BJ (cell line): ENCODE measurements around the gene PLXND1. TPM values are rescaled to one million over a fixed set of nuclear protein-coding genes. Genes with fewer than 3 reads are reported as not detected.

Experiments
- CTCF ChIA-PET: fragments of 350-600 bp; formaldehyde crosslinking; extraction: SDS; loops from one replicate; lab custom pipeline; 2021; ENCODE audit warnings: antibody characterized with exemption, inconsistent platforms; lab: Yijun Ruan, JAX
- POLR2A ChIA-PET: fragments of 300-600 bp; sonication (Branson Sonifier 250); formaldehyde crosslinking; extraction: SDS; loops from one replicate; lab custom pipeline; 2021; ENCODE audit warnings: antibody characterized with exemption; lab: Charles Lee
- DNase-seq: peaks from one replicate; pipeline ENCODE4 v3.0.0-alpha.2; 2011; ENCODE audit warnings: low read depth
- H3K27me3 ChIP-seq: 2 replicates; pipeline ENCODE4 v1.6.0; 2011; ENCODE audit warnings: low read length; ENCODE audit not compliant: control insufficient read depth, insufficient read depth
- H3K36me3 ChIP-seq: 2 replicates; pipeline ENCODE4 v1.5.1; 2011; ENCODE audit warnings: low read length; ENCODE audit not compliant: control insufficient read depth, insufficient read depth
- H3K4me3 ChIP-seq: 2 replicates; pipeline ENCODE4 v1.5.1; 2011; ENCODE audit warnings: low read depth, mild to moderate bottlenecking, control low read depth, low read length
- polyA plus RNA-seq: library from polyadenylated mRNA; depleted of rRNA; stranded (reverse); fragments of >200 nt; gene quantifications from 2 replicates; pipeline ENCODE4 v1.2.3, GENCODE V29; 2011
- TF ChIP-seq, protein P1 (sequence below): IDR thresholded peaks from 2 replicates; pipeline ENCODE4 v1.5.1; 2011; ENCODE audit warnings: low read depth, mild to moderate bottlenecking, control low read depth, inconsistent platforms, low read length, moderate library complexity; ENCODE audit not compliant: insufficient read depth

PLXND1 gene
- polyA plus RNA-seq, 1 experiment = 128 TPM

DNA sequence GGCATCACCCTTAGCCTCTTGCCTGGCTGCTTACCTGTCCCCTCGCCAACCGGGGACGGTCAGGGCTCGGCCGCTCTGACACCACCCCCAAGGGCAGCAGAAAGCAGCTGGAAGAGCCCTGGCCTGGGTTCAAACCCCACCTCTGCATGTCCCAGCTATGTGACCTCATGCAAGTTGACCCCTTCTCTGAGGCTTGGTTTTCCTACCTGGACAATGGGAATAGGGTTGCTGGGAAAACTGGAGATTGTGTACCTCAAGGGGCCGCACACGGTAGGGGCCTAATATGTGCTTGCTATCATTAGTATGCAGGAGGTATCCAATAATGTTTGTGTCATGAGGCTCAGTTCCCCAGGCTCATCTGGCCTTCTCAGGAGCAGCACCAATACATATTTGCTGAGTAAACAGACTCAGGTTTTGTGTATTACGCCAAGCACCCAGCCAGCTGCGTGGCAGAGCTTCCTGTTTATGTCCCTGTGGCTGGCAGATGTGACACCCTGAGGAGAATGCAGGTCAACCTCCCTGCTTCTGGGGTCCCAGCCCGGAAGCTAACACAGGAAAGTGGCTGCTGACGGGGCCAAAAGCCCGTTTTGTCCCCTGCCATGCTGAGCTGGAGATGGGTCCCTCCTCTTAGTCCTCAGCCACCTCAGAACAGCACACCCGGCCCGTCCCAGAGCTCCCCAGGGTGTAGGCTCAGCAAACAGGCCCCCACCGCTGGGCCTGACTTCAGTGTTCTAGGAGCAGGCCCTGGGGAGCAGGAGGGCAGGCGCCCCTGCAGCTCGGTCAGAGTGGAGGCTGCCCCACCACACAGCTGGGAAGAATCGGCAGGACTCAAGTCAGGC is 29.7 kb downstream of the PLXND1 start:
- ChIA-PET POLR2A (interaction anchor here (0.6 kb wide), 2 partner anchors 16 to 23 kb away, joined by 3 to 14 read pairs; no protein-coding TSS in a partner anchor), CTCF (interaction anchor here (0.8 to 2.4 kb wide), 6 partner anchors 10 to 87 kb away, joined by 3 to 7 read pairs (median 4); no protein-coding TSS in a partner anchor)
- DNase-seq = no peak
- Histone ChIP-seq H3K36me3 (peaks cover 33% of the 10 kb centered on the region), H3K4me3 (no peak overlapping the region), H3K27me3 (no peaks in the 10 kb centered on the region)
- TF ChIP-seq, protein P1, sequence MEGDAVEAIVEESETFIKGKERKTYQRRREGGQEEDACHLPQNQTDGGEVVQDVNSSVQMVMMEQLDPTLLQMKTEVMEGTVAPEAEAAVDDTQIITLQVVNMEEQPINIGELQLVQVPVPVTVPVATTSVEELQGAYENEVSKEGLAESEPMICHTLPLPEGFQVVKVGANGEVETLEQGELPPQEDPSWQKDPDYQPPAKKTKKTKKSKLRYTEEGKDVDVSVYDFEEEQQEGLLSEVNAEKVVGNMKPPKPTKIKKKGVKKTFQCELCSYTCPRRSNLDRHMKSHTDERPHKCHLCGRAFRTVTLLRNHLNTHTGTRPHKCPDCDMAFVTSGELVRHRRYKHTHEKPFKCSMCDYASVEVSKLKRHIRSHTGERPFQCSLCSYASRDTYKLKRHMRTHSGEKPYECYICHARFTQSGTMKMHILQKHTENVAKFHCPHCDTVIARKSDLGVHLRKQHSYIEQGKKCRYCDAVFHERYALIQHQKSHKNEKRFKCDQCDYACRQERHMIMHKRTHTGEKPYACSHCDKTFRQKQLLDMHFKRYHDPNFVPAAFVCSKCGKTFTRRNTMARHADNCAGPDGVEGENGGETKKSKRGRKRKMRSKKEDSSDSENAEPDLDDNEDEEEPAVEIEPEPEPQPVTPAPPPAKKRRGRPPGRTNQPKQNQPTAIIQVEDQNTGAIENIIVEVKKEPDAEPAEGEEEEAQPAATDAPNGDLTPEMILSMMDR = no peak

DNA sequence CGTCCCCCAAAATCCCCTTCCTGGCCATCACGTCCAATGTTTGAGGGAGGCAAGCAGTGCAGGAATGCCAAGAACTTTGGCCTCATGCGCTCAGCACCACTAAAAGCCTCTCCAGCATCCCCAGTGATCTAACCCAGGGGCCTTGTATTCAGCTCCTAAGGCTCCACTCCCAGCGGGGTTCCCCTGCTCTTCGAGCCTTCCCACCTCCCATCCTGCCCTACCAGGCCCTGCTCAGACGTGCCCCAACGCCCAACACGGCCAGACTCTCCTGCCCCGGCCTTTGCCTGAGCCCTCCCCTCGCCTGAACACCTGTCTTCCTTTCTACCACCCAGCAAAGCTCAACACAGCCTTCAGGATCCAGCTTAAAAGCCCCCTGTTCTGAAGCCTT is 30.5 kb downstream of the PLXND1 start:
- DNase-seq = no peak
- TF ChIP-seq, protein P1 = no peak
- no peak overlapping the region for H3K4me3 ChIP-seq
- H3K27me3 ChIP-seq = no peaks in the 10 kb centered on the region
- H3K36me3 ChIP-seq = peaks cover 34% of the 10 kb centered on the region
- ChIA-PET CTCF (interaction anchor here (0.8 to 2.4 kb wide), 4 partner anchors 9 to 21 kb away, joined by 3 to 6 read pairs (median 4); no protein-coding TSS in a partner anchor), POLR2A (no interaction called here)

DNA sequence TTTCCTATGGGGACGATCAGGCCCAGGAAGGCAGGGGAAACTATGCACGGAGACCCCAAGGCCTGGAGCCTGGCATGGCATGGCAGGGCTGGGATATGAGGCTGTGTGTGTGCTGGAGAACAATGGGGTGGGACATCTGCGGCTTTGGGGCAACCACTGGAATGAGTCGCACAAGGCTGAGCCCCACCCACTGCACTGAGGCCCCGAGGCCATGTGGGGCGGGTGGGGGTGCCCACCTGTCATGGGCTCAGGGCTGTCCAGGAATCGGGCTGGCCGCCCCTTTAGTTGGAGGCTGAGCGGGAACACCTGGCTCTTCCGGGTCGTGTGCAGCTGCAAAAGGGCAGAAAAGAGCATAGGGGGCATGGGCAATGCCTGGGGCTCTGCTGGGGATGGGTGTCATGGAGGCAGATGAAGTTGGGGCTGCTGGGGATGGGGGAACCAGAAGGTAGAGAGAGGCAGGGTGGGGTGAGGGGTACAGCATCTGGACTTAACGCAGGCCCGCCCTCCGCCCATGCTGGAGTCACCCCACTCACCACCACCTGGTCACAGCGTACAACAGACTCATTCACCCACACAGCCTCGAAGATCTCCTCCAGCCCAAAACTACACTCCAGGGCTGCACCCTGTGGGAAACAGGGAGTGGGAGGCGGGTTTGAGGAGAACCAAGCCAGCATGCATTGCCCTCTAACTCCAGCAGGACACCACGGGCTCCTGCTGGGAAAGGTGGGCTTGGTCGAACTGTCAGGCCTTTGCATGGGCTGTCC is 31.1 kb downstream of the PLXND1 start:
- ChIA-PET CTCF (interaction anchor here (1.0 to 2.4 kb wide), 3 partner anchors 16 to 21 kb away, joined by 3 to 6 read pairs (median 4); no protein-coding TSS in a partner anchor), POLR2A (no interaction called here)
- no peak overlapping the region for H3K4me3 ChIP-seq
- TF ChIP-seq, protein P1 = no peak
- H3K36me3 ChIP-seq = peaks cover 37% of the 10 kb centered on the region
- no peaks in the 10 kb centered on the region for H3K27me3 ChIP-seq
- DNase-seq = no peak

DNA sequence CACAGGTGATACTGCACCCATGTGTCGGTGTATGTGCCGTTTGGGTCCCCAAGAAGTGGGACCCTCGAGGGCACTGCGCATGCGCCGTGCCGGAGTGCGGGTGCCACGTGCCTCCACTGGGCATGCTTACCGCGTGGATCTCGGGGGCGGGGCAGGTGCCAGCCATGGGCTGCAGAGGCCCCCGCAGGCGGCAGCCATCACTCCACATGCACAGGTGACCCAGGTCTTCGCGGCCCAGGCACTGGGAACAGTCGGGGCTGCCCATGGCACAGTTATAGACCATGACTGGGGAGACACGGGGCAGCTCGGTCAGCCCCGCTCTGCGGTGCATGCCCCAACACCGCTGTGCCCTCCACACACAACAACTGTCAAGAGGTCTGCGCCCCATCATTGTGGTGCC is 32.3 kb downstream of the PLXND1 start:
- CTCF ChIA-PET = no interaction called here

More for the DNA sequence above, 32.3 kb downstream of the PLXND1 start:
- DNase-seq = no peak
- POLR2A ChIA-PET = no interaction called here
- Histone ChIP-seq H3K27me3 (no peaks in the 10 kb centered on the region), H3K36me3 (peaks cover 39% of the 10 kb centered on the region), H3K4me3 (no peak overlapping the region)
- TF ChIP-seq, protein P1 = no peak
